HG02885 (cell line): ENCODE data around the gene RDH11.

Experiments used
- ATAC-seq: cut with Tn5 transposase; IDR thresholded peaks from one replicate; pipeline ENCODE4 v1.9.1; 2021; ENCODE audit warnings: mild to moderate bottlenecking; ENCODE audit not compliant: unreplicated experiment, poor library complexity

The RDH11 gene

DNA sequence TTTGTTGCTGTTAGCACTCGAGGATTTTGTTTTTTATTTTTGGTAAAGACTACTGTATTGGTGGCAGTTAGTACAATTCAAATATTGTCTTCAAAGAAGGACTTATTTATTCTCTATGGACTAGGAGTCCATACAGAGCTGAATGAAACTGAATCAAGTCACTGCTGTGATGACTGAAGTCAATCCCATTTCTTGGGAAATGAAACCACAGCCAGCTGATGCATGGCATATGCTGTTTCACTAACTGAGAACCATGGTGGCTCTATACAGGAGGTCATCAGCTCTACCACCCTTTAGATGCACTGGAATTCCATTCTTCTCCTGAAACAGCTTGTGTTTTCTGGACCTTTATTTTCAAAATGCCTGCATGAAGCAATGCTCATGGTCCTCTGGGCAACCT is 43.4 kb downstream of the RDH11 start:
- ATAC-seq: no peak

DNA sequence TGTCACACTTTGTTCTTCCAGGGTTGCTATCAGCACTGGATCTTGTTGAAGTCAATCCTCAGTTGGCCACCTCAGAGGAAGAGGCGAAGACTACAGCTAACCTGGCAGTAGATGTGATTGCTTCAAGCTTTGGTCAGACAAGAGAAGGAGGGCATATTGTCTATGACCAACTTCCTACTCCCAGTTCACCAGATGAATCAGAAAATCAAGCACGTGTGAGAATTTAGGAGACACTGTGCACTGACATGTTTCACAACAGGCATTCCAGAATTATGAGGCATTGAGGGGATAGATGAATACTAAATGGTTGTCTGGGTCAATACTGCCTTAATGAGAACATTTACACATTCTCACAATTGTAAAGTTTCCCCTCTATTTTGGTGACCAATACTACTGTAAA is 44.9 kb downstream of the RDH11 start:
- ATAC-seq: no peak

GRCh38 chr14:67650151-67650550 is 45.4 kb downstream of the RDH11 start:
- ATAC-seq: no peak

GRCh38 chr14:67646131-67646530 is 49.4 kb downstream of the RDH11 start:
- no peak for ATAC-seq

DNA sequence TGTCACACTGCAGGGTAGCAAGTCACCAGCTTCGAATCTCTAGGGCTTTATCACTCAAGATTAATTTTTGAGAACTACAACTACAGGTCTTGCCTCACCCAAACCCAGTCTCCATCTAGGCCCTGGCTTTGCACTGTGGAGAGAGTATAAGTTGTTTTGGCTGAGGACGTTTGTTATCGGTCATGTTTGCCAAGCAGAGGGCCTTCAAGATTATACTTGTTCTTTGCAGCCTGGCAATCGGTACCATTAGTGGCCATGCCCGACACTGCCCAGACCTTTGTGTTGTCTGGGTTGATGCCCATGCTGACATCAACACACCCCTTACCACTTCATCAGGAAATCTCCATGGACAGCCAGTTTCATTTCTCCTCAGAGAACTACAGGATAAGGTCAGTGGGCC is 50.1 kb downstream of the RDH11 start:
- no peak for ATAC-seq

- no peak for ATAC-seq
Observed at GRCh38 chr14:67644428-67644827, 51.1 kb downstream of the RDH11 start.

DNA sequence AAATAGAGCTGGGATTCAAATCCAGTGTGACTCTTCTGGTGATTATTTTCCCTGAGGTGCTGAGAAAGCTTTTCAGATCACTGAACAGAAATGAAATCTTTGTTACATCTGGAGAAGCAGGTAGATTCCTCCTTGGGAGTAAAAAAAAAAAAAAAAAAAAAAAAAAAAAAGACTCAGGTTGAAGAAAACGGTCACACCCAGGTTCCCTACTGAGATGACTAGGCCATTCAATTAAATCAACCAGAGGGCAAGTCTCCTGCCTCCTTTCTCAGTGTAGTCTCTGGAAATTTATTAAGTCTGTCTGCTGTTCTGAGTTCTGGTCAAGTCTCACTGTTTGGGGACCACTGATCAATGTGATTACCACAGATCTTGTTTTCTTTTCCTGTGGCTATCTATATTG is 51.9 kb downstream of the RDH11 start:
- ATAC-seq: no peak

DNA sequence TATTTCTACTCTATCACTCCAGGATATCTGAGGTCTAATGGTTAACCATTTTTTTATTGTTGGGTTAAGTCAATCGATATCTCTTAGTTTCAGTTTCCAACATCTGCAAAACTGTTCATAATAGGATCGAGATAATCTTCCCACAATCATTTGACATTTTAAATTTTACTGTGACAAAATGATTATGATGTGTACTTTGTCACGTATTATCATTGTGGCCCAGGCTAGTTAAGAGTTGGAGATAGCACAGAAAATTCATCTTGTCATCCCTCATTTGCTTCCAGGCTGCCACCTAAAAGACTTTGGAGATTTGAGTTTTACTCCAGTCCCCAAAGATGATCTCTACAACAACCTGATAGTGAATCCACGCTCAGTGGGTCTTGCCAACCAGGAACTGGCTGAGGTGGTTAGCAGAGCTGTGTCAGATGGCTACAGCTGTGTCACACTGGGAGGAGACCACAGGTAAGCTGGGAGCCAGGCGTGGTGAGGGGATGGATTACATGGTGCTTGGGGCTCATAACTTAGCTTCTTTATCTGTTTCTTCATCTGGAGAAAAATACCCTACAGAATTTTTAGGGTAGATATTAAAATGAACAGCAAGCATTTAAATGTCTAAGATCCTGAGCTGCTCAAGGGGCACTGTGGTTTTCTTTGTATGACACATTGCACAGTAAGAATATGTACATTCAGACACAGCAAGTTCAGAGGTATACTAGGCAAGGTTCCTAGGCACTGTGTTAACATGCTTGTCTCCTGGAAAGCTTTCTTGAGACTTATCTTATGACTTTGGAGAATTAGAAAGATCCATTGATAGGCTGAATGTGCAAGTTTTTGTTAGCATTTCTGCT is 53.4 kb downstream of the RDH11 start:
- ATAC-seq: no peak

GRCh38 chr14:67641480-67641879 is 54.1 kb downstream of the RDH11 start:
- no peak for ATAC-seq

DNA sequence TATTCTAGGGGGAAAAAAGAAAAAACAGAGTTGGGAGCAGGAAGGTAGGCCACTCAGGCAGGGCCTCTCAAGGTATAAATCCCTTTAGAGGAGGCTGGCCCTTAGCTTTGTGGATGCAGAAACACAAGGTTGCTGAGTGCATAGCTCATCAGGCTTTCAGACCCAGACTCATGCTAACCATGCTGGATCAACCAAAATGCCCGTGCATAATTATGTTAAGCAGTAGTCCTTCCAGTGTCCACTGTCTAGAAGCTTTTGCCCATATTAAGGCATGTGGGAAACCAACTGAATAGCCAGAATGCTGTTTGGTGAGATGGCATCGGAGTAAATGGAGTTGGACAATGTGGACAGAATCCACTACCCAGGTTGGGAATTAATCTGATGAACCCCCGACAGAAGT is 56.9 kb downstream of the RDH11 start:
- no peak for ATAC-seq

DNA sequence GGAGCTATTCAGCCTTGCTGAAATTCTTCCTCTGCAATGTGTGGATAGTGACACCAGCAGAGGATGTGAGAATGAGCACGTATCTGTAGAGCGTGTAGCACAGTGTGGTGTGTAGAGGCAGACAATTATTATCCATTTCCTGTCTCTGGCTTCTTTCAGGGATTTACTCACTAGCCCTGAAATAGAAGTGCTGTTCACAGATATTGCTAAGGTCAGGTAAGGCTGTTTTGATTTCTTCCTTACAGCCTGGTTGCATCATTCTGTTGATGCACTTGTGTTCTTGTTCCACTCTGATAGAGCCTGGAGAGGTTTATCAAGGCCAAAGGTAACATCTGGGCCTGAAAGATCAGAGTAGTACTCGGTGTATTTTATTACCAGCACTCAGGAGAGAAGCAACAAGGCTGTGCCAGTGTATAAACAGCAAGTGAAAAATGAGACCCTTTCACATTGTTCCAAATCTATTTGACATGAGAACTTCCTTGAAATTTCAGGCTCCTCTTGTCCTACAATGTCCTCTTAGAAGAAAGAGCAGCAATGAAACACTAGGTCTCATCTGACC is 59.1 kb downstream of the RDH11 start:
- no peak for ATAC-seq

- ATAC-seq: no peak
Observed at GRCh38 chr14:67633451-67634147, 62.0 kb downstream of the RDH11 start.

GRCh38 chr14:67630938-67631337 is 64.6 kb downstream of the RDH11 start:
- ATAC-seq: no peak

DNA sequence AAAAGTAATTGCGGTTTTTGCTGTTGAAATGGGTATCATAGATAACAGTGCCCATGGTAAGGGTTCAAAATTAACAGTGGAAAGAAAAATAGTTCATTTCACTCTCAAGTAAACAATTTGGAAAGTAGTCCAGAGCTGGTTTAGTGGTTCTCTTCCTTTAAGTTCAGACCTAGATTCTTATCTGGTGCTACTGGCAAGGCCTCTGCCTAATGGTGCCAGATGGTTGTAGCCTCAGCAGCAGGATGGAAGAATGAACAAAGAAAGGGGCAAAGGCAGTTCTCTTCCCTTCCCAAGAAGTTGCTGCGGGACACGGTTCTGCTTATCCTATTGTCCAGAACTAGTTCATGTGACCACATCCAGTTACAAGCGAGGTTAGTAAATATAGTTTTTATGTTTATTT is 65.4 kb downstream of the RDH11 start:
- ATAC-seq: no peak

DNA sequence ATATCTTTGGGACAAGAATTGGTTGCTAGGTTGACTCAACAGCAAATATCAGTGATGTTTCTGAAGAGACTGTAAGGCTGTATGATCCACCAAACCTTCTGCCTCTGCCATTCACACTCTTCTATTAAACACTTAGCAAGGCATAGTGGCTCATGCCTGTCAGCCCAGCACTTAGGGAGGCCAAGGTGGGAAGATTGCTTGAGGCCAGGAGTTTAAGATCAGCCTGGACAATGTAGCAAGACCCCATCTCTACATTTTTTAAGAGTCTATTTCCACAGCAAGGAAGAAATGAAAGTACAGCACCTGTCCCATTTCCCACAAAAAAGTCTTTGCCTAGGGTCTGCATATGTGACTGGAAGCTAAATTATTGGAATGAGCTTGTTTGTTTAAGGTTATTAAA is 68.0 kb downstream of the RDH11 start:
- ATAC-seq: no peak
